GM19023 (cell line): ENCODE results near the gene BUB1B.

ENCODE experiments used
- ATAC-seq: cut with Tn5 transposase; IDR thresholded peaks from one replicate; pipeline ENCODE4 v1.9.1; 2021; ENCODE audit warnings: mild to moderate bottlenecking, moderate library complexity; ENCODE audit not compliant: unreplicated experiment

BUB1B gene

GRCh38 chr15:40182358-40183029 lies 21.6 kb downstream of the BUB1B start:
- ATAC-seq, result peak; percentile 53

GRCh38 chr15:40183636-40184463 lies 23.0 kb downstream of the BUB1B start:
- ATAC-seq, result no peak

GRCh38 chr15:40190591-40190990 lies 29.7 kb downstream of the BUB1B start:
- no peak for ATAC-seq

GRCh38 chr15:40192942-40193341 lies 32.1 kb downstream of the BUB1B start:
- ATAC-seq, result no peak

GRCh38 chr15:40197434-40197833 lies 36.6 kb downstream of the BUB1B start:
- no peak for ATAC-seq

- ATAC-seq, result no peak
These were observed 37.7 kb downstream of the BUB1B start for GRCh38 chr15:40198355-40199085.

GRCh38 chr15:40204100-40204499 lies 43.2 kb downstream of the BUB1B start:
- ATAC-seq, result no peak

GRCh38 chr15:40217166-40217824 lies 56.4 kb downstream of the BUB1B start:
- peak; percentile 58 for ATAC-seq

GRCh38 chr15:40219801-40220200 lies 58.9 kb downstream of the BUB1B start:
- no peak for ATAC-seq

GRCh38 chr15:40222131-40222530 lies 61.3 kb downstream of the BUB1B start:
- no peak for ATAC-seq

- ATAC-seq, result no peak
These were observed 65.9 kb downstream of the BUB1B start for GRCh38 chr15:40226736-40227135.

GRCh38 chr15:40229316-40229715 lies 68.4 kb downstream of the BUB1B start:
- ATAC-seq, result no peak

- no peak for ATAC-seq
These were observed 69.1 kb downstream of the BUB1B start for GRCh38 chr15:40229956-40230355.

GRCh38 chr15:40232625-40233070 lies 71.8 kb downstream of the BUB1B start:
- ATAC-seq, result no peak

- no peak for ATAC-seq
These were observed 73.1 kb downstream of the BUB1B start for GRCh38 chr15:40233727-40234577.

GRCh38 chr15:40234783-40235182 lies 73.9 kb downstream of the BUB1B start:
- no peak for ATAC-seq

GRCh38 chr15:40235201-40235885 lies 74.5 kb downstream of the BUB1B start:
- no peak for ATAC-seq

- no peak for ATAC-seq
These were observed 77.9 kb downstream of the BUB1B start, which contains the start of gene PAK6 for GRCh38 chr15:40238532-40239403. Gene PAK6 (plus strand): TSS chr15:40239063. CDS start chr15:40264786, 25,723 bp downstream.

- ATAC-seq, result no peak
These were observed 78.5 kb downstream of the BUB1B start for GRCh38 chr15:40239404-40239692.
